Raji (cell line): Measurements from ENCODE around the gene EMILIN2.

ENCODE experiments used
- POLR2A ChIP-seq: IDR thresholded peaks from 2 replicates; pipeline ENCODE4 v1.6.1; 2011; ENCODE audit warnings: low read depth, low read length, control low read depth; ENCODE audit not compliant: insufficient read depth

The EMILIN2 gene

DNA sequence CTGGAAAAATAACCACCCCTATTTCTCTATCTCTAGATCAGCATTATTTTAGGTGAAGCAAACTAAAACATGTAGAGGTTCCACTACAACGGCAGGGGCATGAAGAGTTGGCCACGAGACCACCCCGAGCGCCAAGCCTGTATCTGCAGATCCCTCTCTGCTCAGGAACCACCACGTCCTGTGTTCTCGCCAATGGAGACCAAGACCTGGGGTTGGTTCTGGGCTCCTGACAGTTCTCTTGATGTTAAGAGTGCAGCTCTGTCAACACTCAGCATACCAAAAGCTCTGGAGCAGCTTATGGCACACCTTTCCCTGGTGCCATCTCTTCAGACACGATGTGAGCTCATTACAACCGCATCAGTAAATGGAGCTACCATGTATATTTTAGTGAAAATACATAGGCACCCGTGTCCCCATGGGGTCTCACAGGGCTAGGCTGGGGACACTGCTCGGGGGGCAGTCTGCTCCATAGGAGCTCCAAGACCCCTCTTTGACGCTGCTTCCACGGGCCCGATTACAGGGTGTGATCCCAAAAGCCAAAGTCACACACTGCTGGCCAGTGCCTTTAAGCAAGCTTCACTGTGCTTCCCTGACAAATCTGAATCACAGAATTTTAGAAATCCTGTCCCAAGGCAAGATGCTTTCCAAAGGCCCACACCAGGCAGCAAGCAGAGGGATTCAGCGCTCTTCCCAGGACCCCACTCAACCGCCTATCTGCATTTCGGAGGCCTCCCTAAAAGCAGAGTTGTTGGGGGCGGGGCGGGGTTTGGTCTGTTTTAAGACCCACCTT is 72.2 kb downstream of the EMILIN2 start:
- TF ChIP-seq POLR2A, result no peak

DNA sequence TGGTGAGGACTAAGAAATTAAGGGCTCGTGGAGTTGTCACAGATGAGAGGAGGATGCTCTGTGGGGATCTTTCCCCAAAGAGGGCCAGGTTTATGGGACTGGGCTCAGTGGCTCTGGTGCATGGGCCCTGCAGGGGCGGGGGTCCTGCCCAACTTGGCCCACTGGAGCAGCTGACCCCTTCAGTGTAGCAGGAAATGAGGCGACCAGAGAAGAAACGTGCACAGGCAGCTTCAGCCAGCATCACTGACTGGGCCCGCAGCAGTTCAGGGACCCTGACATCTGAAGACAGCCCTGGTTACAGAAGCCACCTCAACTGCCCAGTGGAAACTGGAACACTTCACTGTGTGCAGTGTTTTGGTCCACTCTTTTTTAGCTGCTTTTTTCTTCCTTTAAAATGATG is 72.8 kb downstream of the EMILIN2 start:
- no peak for TF ChIP-seq POLR2A

DNA sequence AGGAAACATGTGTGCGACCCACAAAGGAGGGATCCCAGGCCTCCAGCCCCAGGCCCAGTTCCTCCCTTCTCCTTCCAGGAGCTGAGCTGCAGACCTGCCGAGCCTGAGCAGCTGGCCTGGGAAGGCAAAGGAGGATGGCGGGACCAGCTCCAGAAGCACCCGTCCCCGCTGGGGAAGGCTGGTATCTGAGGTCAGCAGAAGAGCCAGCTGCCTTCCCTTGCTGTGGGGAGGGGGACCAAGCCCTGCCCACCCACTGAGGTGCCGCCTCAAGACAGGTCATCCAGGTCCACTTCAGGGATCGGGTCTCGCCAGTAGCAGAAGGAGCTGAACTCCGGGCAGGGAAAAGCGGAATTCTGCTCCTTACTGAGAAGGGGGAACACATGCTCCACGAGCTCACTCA is 73.2 kb downstream of the EMILIN2 start:
- no peak for TF ChIP-seq POLR2A

DNA sequence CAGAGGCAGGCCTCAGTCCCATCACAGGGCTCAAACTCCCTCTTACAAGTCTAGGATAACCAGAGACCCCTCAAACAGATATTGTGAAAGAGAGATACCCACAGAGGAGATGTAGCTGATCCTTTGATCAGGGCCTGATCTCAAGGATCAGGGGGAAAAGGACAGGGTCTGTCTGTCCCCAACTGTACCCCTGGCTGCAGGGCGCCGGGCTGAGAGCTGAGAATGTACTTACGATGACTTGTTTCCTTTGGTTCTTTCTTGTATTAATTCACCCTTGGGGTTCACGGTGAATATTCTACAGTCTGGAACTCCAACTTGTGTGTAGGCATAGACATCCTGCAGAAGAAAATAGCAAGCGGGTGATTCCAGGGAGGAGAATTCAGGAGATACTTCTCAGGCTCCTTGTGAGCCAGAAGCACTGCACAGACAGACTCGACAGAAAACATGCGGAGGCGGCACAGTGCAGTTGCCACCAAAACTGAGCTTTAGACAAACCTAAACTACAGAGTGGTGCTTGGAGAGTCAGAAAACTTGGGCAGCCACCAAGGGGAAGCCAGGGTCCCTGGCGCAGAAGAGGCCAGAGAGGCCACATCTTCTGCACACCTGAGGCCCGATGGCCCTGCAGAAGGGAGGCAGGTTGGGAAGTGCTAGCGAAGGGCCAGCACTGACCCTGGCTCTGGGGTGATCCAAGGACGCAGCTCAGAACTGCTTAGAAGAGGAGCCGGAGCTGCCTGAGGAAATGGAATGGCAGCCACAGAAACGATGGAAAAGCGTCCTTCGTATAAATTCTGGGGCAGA is 73.9 kb downstream of the EMILIN2 start:
- no peak for TF ChIP-seq POLR2A

DNA sequence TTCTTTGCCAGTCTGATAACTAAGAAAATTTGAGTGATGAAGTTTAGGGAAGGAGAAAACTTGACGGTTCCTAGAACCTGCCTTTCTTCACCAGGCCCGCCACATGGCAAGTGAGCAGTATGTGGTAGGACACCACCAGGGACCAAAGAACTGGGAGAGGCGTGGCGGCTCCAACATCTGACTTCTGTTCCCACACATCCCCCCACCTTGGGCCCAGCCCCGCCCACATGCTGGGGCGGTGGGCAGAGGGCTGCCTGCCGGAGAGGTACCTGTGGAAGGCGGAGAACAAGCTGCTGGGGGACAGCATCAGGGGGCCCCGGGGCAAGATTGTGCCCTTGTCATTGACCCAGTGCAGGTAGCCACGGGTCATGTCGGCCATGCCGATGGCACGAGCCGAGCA is 75.0 kb downstream of the EMILIN2 start:
- TF ChIP-seq POLR2A, result no peak

DNA sequence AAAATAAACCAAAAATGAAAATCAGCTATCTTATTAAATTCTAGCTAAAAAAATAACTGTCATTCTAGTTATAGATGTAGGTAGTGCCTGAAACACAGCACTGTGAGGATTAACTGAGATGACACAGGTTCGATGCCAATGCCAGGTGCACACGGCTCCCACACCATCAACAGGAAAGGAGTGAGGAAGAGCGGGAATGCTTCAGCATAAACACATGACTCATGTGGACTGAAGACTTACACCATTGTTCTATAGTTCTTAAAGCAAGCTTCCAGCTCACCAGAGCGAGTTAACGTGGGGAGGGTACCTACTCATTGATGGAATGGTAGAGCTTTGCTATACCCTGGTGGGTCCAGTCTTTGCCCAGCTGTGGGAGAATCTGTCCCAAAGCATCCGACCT is 76.7 kb downstream of the EMILIN2 start:
- TF ChIP-seq POLR2A, result no peak

DNA sequence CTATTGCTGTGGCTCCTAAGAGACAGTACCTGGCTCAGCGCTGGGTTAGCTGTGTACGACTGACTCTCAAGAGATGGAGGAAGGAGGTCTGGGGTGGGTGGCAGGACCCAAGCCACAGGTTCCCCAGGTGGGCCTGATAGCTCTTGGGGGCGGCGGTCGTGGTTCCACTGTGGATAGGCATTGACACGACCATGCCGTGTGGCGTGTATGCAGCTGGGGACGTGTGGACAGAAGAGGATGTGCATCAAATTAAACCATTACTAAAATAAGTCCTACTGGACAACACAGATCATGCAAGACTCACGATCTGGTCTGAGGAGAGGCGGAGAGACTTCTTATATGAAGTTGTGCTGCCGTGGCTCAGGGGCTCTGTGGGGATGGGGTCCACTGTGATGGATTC is 78.1 kb downstream of the EMILIN2 start:
- TF ChIP-seq POLR2A, result no peak

DNA sequence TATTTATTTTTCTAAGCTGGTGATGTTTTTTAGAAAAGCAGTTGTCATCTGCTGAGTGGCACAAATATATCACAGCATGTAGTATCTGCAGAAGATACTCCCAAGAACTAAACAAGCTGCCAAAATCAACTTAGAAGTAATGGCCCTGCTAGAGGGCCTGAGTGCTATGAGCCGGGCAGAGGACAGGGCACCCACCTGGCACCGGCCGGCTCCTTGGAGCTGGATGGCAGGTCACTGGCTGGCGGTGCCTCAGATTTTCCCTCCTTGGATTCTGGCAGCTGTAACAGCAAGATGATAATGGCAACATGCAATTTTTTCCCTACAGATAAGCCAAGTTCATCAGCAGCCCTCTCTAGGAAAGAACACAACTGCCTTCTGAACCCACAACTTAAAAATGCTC is 79.7 kb downstream of the EMILIN2 start:
- TF ChIP-seq POLR2A, result no peak

DNA sequence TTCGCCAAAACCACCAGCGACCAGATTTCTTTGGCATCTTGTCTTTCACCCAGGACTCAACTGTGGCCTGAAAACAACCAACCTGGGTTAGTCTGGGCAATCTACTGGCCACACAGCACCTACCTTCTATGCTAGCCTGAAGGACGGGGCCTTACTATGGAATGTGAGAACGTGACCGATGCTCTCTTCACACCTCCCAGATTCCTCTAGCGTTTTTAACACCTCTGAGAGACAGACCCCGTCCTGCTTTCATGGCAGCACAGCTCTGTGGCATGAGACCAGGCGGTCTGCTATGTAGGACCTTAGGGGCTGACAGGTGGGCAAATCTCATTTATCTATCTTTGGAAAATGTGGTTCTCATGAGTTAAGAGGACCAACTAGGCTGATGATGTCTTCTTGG is 80.9 kb downstream of the EMILIN2 start:
- TF ChIP-seq POLR2A, result no peak

DNA sequence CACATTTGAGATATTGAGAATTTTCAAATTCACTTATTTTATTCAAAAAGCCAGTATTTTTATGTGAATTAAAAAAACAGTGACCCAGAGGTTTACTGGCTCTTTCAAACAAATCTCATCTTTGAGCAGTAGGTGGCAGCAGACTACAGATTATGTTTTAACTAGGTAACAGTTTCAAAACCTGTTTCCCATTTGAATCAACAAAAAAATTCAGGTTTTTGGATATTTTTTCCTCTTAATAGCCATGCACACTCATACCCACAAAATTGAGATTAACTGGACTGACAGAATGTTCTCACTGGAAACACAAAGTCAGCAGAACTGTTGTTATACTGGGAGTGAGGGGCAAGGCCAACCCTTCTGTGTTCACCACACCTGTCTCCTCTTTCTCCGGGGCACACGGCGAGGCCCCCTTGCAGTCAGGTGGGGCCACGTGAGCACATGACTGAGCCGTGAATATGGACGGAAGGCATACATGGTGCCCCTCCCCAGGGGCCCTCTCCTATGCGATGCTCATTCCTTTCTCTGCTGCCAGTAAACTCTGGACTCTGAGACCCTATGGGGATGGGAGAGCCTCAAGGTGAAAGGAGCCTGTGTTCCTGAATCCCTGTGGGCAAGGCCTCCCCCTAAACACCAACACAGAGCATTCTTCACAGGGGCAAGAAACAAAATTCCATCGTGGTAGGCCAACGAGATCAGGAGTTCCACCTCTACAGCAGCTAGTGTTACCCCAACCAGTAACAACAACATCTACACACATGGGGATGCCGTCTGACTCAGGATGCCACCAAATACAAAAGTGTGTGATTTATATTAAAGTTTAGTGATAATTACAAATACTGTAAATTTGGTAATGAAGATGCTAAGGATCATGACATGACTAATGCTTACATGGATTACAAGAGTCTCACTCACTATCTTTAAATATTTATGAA is 85.7 kb downstream of the EMILIN2 start:
- no peak for TF ChIP-seq POLR2A

DNA sequence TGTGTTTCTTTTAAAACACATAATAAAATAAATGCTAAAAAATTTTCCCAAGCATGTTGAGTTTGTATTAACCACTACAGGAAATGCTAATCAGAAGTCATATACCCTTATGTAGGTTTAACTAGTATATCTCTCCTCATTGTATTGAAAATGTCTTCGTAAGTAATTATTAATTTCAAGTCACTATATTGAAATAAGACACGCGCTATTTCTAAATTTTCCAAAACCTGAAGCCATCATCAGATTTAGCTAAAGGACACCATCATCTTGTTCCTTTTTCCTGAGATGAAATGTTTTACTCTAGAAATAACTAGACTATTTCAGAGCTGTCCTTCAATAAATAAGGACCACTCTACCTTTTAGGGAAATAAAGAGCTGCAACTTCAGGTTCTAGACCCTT is 87.2 kb downstream of the EMILIN2 start:
- no peak for TF ChIP-seq POLR2A

DNA sequence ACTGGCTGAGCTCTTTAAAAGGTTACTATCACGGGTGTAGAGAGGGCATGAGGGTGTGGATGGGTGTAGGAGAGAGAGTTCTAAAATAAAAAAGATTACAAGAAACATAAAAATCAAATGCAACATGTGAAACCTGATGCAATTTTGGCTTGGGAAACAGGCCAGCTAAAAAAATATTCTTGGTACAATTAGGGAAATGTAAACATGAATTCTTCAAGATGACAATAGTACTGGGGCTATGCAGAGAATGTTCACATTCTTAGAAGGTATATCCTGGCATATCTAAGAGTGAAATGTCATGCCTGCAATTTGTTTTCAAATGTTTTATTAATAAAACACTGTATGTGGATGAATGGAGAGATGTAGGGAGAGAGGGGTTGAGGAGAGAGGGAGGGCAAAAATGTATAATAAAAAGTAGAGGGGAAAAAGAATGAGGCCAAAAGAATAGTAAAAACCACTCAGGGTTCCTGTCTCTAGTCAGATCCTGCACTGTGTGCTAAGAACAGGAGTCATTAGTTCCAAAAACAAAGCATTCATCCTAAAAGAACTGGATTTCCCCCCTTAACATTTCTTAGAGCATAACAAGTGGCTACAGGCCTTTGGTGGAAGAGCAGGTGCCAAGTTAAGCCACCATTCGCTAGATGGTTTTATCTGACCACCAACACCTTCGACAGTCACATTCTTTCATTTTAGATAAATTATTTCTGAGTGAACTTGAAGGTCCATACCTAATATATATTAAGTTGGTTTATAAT is 88.8 kb downstream of the EMILIN2 start:
- TF ChIP-seq POLR2A, result no peak

DNA sequence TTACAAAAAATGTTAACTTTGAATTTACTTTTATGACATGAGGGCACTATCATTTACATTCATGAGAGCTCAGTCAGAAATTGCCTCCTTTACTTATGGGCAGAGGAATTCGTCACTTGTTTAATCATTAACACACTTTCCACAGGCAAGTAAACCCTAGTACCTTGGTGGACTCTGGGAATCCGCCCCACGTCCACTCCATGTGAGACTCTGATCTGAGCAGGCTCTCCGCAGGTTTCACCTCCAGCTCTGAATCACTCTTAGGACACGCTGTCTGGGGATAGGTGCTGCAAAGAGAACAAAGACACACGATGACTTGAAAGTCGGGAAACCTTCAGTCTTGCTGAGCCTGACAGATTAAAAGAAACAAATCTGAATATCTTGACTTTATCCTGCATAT is 92.5 kb downstream of the EMILIN2 start:
- no peak for TF ChIP-seq POLR2A

DNA sequence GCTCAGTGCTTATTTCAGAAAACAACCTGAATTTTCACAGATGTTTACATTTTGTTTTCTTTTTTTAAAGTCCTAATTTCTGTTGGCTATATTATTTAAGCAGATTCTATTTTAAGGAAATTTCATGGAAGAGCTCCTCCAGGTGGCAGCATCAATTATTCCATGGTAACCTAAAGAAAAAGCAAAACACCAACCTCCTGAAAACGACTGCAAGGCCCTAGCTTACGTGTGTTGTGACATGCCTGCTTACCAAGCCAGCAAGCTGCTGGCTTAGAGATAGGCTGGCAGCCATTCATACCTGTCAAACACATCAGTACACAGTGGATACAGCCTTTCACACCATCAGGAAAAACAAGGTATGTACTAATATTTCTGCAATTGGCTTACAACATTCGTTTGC is 101.2 kb downstream of the EMILIN2 start:
- no peak for TF ChIP-seq POLR2A

DNA sequence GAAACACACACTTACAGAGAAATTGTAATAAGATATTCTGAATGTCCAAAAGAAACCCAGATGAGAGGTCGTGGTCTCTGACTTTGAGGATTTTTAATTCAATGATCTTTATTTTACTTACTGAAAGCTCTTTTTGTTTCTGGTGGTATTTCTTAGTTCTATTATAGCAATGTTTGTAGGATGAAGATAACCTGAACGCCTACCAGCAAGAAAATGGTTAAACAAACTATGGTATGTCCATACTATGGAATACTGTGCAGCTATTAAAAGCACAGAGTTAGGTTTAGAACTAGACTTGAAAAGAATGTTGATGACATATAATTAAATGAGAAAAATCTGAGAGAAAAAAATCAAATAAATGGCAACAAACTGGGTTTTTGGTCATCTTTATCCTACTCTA is 105.8 kb downstream of the EMILIN2 start:
- no peak for TF ChIP-seq POLR2A
